Measurements from ENCODE around the gene TMEM238. TPM values are rescaled to one million over a fixed set of nuclear protein-coding genes. Genes with fewer than 3 reads are reported as not detected.

TMEM238 gene
- total and polyA plus RNA-seq, 9 of the 15 experiments (the other 6 are each of a cell fraction or from before 2014, with no cell fraction given): 0.18 to 5.1 (median 1.3) TPM; not detected in 4

GRCh38 chr19:55390461-55390880 lies 6.4 kb upstream of the TMEM238 start:
- ChIA-PET POLR2A (interaction anchor here (0.6 to 12.9 kb wide), 6 partner anchors 8 to 905 kb away, joined by 3 to 195 read pairs (median 5); partner anchors contain the start of gene UBE2S), CTCF (ENCODE audit: low intra/inter-chr PET ratio) (no interaction called here)
- H4K20me1 ChIP-seq (replicated peaks; ENCODE audit: control insufficient read depth, insufficient read depth, low read length): peaks cover 54% of the 10 kb centered on the region
- H3K4me2 ChIP-seq (ENCODE audit: insufficient read depth, low read length): no peak overlapping the region; the same call in 1 of the 2 replicates
- in situ Hi-C loops (cut with MboI) (no loop called here), intact Hi-C loops (cut with micrococcal nuclease) (no loop called here)
- FAIRE-seq (peak; percentile 75), DNase-seq (ENCODE audit: extremely low read depth in 1 of 4, low spot score in 3 of 4) (peak in 2 of 4 experiments; percentile 65 to 83), ATAC-seq (peak; percentile 59)
- H3K4me3 ChIP-seq: no peak overlapping the region
- peak overlapping the region; percentile 32; the same call in 1 of the 3 replicates for H3K27ac ChIP-seq (ENCODE audit: extremely low read depth, low read depth, low read length)
- H3K9me3 ChIP-seq (replicated peaks; ENCODE audit: control insufficient read depth, insufficient read depth, low read depth, low read length): no peaks in the 10 kb centered on the region
- 26% methylated on average over 6 of the region's 7 CpGs for WGBS (ENCODE audit: insufficient coverage, low coverage, missing lambda C conversion rate)
- BruUV-seq (replicated peaks): no TSS peak
- H2AFZ ChIP-seq (ENCODE audit: low read depth, low read length): no peak overlapping the region
- peaks cover 44 to 60% of the 10 kb centered on the region in 2 experiments for H3K4me1 ChIP-seq (replicated peaks in 1 of 2; ENCODE audit: control insufficient read depth in 2 of 2, insufficient read depth in 2 of 2, low read length in 2 of 2)
- peaks cover 19% of the 10 kb centered on the region for H3K9me1 ChIP-seq (ENCODE audit: control insufficient read depth, insufficient read depth, low read length)
- H3K36me3 ChIP-seq (ENCODE audit: control insufficient read depth, insufficient read depth, low read length): peaks cover 55% of the 10 kb centered on the region
- no peaks in the 10 kb centered on the region for H3K27me3 ChIP-seq (ENCODE audit: control insufficient read depth in 2 of 2, insufficient read depth in 2 of 2, low read length in 2 of 2)
- peak overlapping the region in 1 of 2 experiments; percentile 98; a peak in 2 of 4 replicates for H3K9ac ChIP-seq (ENCODE audit: insufficient read depth in 1 of 2, low read depth in 2 of 2, low read length in 2 of 2)
- H3K79me2 ChIP-seq (ENCODE audit: control insufficient read depth, insufficient read depth, low read length): peaks cover 43% of the 10 kb centered on the region
- TF ChIP-seq ZNF766 (CRISPR knock-in tag; conservative IDR thresholded peaks at IDR 0.05): no peak
- TF ChIP-seq CAMTA2 (CRISPR knock-in tag; conservative IDR thresholded peaks at IDR 0.05): no peak
- TF ChIP-seq RBM39 (optimal IDR thresholded peaks at IDR 0.05; ENCODE audit: low read depth, low read length): peak; percentile 12
- peak; percentile 46; the same call in 1 of the 2 replicates for TF ChIP-seq SUPT5H (IDR thresholded peaks at IDR 0.05)
- peak; percentile 44; the same call in 1 of the 2 replicates for TF ChIP-seq POLR2AphosphoS5 (IDR thresholded peaks at IDR 0.05; ENCODE audit: control insufficient read depth, insufficient read depth, low read depth, low read length)
- no peak for TF ChIP-seq POLR3G (IDR thresholded peaks at IDR 0.05; ENCODE audit: extremely low read depth, insufficient read length, insufficient replicate concordance)
- TF ChIP-seq NUFIP1 (IDR thresholded peaks at IDR 0.05; ENCODE audit: partially characterized antibody): no peak
- TF ChIP-seq POLR2G (IDR thresholded peaks at IDR 0.05; ENCODE audit: low read depth, low read length): peak; percentile 70
- peak; percentile 21; the same call in 1 of the 2 replicates for TF ChIP-seq CHD2 (IDR thresholded peaks at IDR 0.05; ENCODE audit: low read depth, low read length)
- peak; percentile 21; the same call in 1 of the 2 replicates for TF ChIP-seq POLR2A (conservative IDR thresholded peaks at IDR 0.05)
- 0 out of 2 replicates have a peak, but pooled peaks have one; percentile 64 for TF ChIP-seq POLR2AphosphoS2 (IDR thresholded peaks at IDR 0.05; ENCODE audit: low read length)
- TF ChIP-seq FOXP4 (CRISPR knock-in tag; IDR thresholded peaks at IDR 0.05; ENCODE audit: borderline replicate concordance): no peak
- no peak for TF ChIP-seq SAP30 (IDR thresholded peaks at IDR 0.05; ENCODE audit: borderline replicate concordance, insufficient read depth, low read depth, low read length, poor library complexity, severe bottlenecking)
- 0 out of 2 replicates have a peak, but pooled peaks have one; percentile 19 for TF ChIP-seq CTBP1 (IDR thresholded peaks at IDR 0.05; ENCODE audit: borderline replicate concordance)
- TF ChIP-seq ZNF583 (CRISPR knock-in tag; IDR thresholded peaks at IDR 0.05): no peak
- no peak for TF ChIP-seq FOXP1 (CRISPR knock-in tag; IDR thresholded peaks at IDR 0.05)
- no peak for TF ChIP-seq ZNF408 (CRISPR knock-in tag; IDR thresholded peaks at IDR 0.05; ENCODE audit: low read depth)
- no peak for TF ChIP-seq ZNF57 (CRISPR knock-in tag; IDR thresholded peaks at IDR 0.05)
- TF ChIP-seq RCOR1 (IDR thresholded peaks at IDR 0.05; ENCODE audit: borderline replicate concordance in 1 of 2, low read depth in 2 of 2, low read length in 2 of 2): 0 out of 4 replicates have a peak, but pooled peaks of 1 of the 2 experiments have one; percentile 15
- TF ChIP-seq ZNF778 (CRISPR knock-in tag; IDR thresholded peaks at IDR 0.05): no peak
- TF ChIP-seq TAF1 (IDR thresholded peaks at IDR 0.05; ENCODE audit: control insufficient read depth, extremely low read depth, insufficient read depth, low read length, severe bottlenecking): peak; percentile 27
- no peak for TF ChIP-seq MCM3 (IDR thresholded peaks at IDR 0.05)

All from K562 (cell line).